T1000 (cell line): ENCODE results near the gene FCRL2.
"Not testable (repeated sequence)": the region's sequence is repeated elsewhere in the genome, so short reads cannot be mapped to it uniquely, and the experiment has no call there.

ENCODE experiments used
- DNase-seq: peaks from one replicate; lab custom pipeline; 2025; ENCODE audit warnings: mixed read lengths; lab: John Stamatoyannopoulos, UW

The FCRL2 gene

GRCh38 chr1:157751283-157751682 lies 25.6 kb downstream of the FCRL2 start:
- no peak for DNase-seq

DNA sequence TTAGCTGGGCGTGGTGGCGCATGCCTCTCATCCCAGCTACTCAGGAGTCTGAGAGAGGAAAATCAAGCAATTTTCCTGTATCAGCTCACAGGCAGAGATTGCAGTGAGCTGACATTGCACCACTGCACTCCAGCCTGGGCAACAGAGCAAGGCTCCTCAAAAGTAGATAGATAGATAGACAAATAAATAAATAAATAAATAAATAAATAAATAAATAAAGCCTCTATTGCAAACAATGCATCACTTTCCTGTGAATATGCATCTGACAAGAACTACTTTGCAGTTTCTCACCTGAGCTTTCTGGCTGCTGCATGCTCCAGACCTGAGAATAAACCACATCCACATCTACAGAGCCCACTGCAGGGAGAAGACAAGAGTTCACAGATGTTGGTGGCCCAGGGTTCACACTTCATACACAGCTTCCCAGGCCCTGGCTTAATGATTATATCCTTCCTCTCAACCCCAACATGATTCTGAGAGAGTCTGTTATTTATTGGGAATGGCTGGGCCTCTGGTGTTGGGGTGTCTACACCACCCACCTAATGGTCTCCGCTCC lies 28.6 kb downstream of the FCRL2 start:
- DNase-seq = no peak

- no peak for DNase-seq
These were observed 37.6 kb downstream of the FCRL2 start for GRCh38 chr1:157739229-157739901.

DNA sequence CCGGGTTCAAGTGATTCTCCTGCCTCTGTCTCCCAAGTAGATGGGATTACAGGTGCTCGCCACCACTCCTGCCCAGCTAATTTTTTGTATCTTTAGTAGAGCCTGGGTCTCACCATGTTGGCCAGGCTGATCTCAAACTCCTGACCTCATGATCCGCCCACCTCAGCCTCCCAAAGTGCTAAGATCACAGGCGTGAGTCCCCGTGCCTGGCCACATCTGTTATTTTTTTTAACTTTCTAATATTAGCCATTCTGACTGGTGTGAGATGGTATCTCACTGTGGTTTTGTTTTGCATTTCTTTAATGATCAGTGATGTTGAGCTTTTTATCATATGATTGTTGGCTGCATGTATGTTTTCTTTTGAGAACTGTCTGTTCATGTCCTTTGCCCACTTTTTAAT lies 40.9 kb downstream of the FCRL2 start:
- DNase-seq = not testable (repeated sequence)

DNA sequence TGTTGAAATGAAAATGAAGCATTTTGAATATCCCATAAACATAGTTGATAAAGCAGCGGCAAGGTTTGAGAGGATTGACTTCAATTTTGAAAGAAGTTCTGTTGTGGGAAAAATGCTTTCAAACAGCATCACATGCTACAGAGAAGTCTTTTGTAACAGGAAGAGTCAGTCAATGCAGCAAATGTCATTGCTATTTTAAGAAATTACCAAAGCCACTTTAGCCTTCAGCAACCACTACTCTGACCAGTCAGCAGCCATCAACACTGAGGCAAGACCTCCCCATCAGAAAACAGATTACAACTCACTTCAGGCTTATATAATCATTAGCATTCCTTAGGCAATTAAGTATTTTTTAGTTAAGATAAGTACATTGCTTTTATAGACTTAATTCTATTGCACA lies 42.6 kb downstream of the FCRL2 start:
- DNase-seq = no peak

GRCh38 chr1:157732755-157733154 lies 44.2 kb downstream of the FCRL2 start:
- no peak for DNase-seq

- no peak for DNase-seq
These were observed 51.7 kb downstream of the FCRL2 start for GRCh38 chr1:157725221-157725577.

GRCh38 chr1:157724537-157725220 lies 52.3 kb downstream of the FCRL2 start:
- DNase-seq = no peak

DNA sequence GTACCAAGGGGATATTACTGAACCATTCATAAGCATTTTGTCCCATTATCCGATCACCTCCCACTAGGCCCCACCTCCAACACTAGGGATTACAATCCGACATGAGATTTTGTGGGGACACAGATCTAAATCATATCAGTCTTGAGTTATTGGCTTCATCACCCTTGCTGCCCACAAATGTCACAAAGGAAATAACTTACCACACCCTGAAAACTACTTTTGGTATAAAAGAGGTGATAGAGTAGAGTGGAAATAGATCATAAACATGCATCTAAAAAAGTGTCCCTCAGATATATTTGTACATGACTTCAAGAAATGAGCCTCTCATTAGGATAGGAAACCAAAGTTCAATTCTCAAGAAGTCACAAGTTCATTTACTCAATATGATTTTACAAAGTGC lies 53.8 kb downstream of the FCRL2 start:
- no peak for DNase-seq

DNA sequence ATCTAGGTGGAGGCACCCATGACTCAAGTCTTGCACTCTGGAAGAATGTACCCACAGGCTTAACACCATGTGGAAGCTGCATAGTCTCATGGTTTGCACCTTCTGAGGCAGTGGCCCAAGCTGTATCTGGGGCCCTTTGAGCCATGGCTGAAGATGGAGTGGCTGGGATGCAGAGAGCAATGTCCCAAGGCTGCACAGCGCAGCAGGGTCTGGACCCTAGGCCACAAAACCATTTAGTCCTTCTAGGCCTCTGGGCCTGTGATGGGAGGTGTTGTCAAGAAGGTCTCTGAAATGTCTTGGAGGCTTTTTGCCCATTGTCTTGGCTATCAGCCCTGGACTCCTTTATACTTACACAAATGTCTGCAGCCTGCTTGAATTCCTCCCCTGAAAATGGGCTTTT lies 54.9 kb downstream of the FCRL2 start:
- no peak for DNase-seq

DNA sequence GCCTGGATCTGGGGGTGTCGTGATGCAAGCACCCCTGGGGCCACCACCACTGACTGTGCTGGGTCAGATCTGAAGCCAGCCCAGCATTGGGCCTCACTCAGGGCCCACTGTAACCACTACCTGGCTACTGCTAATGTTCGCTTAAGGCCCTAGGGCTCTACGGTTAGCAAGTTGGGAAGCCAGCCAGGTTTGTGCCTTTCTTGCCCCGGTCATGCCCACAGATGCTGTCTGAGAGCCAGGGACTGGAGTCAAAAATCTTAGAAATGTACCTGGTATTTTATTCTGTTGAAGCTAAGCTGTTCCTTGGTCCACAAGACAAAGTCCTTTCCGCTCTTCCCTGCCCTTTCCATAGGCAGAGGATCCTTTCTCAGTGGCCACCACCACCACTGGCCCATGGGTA lies 61.2 kb downstream of the FCRL2 start:
- no peak for DNase-seq

- DNase-seq = no peak
These were observed 65.1 kb downstream of the FCRL2 start for GRCh38 chr1:157711802-157712201.

DNA sequence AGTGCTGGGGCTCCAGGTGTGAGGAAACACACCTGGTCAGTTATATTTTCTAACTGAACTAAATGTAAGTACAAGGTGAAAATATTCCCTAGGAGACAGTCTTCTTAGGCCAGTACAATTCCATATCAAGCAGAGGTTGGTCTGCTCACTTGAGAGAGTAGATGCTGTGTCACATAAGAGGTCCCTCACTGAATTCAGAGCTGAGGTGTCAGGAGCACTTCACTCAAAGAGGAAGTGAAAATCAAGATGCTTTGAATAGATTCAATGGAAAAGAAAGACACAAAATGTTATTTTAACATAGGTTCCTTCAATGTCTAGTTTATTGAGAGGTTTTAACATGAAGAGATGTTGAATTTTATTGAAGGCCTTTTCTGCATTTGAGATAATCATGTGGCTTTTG lies 72.1 kb downstream of the FCRL2 start:
- no peak for DNase-seq

- DNase-seq = no peak
These were observed 73.0 kb downstream of the FCRL2 start for GRCh38 chr1:157703981-157704380.

GRCh38 chr1:157702308-157702825 lies 74.6 kb downstream of the FCRL2 start:
- no peak for DNase-seq

- no peak for DNase-seq
These were observed 76.2 kb downstream of the FCRL2 start, which contains the start of gene FCRL3 for GRCh38 chr1:157700732-157701131. FCRL3 (minus strand) TSS chr1:157700769; CDS start chr1:157700489, 280 bp downstream.

- no peak for DNase-seq
These were observed 76.6 kb downstream of the FCRL2 start for GRCh38 chr1:157700305-157700704.

DNA sequence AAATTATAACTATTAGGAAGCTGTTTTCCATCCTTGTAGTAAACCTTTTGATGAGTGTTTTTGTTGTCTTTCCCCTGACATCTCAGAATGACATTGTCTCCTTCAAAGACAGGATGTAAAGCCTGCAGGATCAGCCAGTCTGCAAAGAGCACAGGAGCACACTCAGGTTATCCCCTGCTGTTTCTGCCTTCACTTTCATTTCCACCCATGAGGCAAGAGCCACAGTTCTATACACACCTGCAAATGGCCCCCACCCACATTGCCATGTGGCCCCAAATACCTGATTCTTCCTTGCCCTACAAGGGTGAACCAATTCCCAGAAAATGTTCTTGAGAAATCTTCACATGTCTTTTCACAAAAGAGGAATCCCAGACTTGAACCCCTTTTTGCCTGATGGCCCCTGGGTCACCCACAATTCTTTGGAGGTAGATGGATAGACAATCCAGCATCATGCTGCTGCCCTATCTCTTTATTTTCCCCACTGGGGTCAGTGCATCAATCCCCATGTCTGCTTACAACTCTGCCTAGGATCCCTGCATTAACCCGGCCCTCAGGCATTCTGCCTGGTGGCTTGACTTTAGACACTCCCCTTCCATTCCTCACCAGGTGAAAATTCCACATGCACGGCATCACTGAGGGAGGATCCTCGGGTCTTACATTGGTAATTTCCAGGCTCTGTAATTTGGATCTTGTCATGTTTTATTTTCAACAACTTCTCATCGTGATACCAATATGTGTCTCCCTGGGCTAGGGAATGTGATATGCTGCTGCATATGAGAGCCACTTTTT lies 79.0 kb downstream of the FCRL2 start:
- no peak for DNase-seq

GRCh38 chr1:157696966-157697628 lies 79.8 kb downstream of the FCRL2 start:
- no peak for DNase-seq
